ENCODE measurements around the gene APH1A.
"Not testable (repeated sequence)": the region's sequence is repeated elsewhere in the genome, so short reads cannot be mapped to it uniquely, and the experiment has no call there.

The APH1A gene

GRCh38 chr1:150257624-150258585 lies 10.9 kb downstream of the APH1A start, which contains the start of gene CA14:
Gene CA14, plus strand, starts transcription at chr1:150257774. Its CDS starts 355 bp downstream, at chr1:150258129.
- no peaks in the 10 kb centered on the region for H3K9me3 Mint-ChIP-seq
- no peaks in the 10 kb centered on the region for H3K36me3 Mint-ChIP-seq (ENCODE audit: low read depth)
- H3K27me3 Mint-ChIP-seq (ENCODE audit: low read depth), result peaks cover 62% of the 10 kb centered on the region
- peaks cover 18% of the 10 kb centered on the region for H3K4me1 Mint-ChIP-seq (ENCODE audit: low read depth)
- no peak within 1 kb of the TSS for H3K4me3 Mint-ChIP-seq
- no peak within 1 kb of the TSS for H3K27ac Mint-ChIP-seq

- no peak overlapping the region for H3K4me3 Mint-ChIP-seq
- H3K36me3 Mint-ChIP-seq (ENCODE audit: low read depth), result no peaks in the 10 kb centered on the region
- H3K4me1 Mint-ChIP-seq (ENCODE audit: low read depth), result peaks cover 18% of the 10 kb centered on the region
- H3K27ac Mint-ChIP-seq, result no peak overlapping the region
- H3K27me3 Mint-ChIP-seq (ENCODE audit: low read depth), result peaks cover 64% of the 10 kb centered on the region
- H3K9me3 Mint-ChIP-seq, result no peaks in the 10 kb centered on the region
These were observed 12.1 kb downstream of the APH1A start for GRCh38 chr1:150256554-150257341.

GRCh38 chr1:150256198-150256553 lies 12.6 kb downstream of the APH1A start:
- Mint-ChIP-seq H3K27me3 (ENCODE audit: low read depth) (peaks cover 66% of the 10 kb centered on the region), H3K9me3 (no peaks in the 10 kb centered on the region), H3K27ac (no peak overlapping the region), H3K4me1 (ENCODE audit: low read depth) (peaks cover 18% of the 10 kb centered on the region), H3K4me3 (peak overlapping the region; percentile 73), H3K36me3 (ENCODE audit: low read depth) (no peaks in the 10 kb centered on the region)

- H3K27me3 Mint-ChIP-seq (ENCODE audit: low read depth), result peaks cover 15% of the 10 kb centered on the region
- H3K27ac Mint-ChIP-seq, result no peak overlapping the region
- no peaks in the 10 kb centered on the region for H3K4me1 Mint-ChIP-seq (ENCODE audit: low read depth)
- H3K36me3 Mint-ChIP-seq (ENCODE audit: low read depth), result no peaks in the 10 kb centered on the region
- H3K9me3 Mint-ChIP-seq, result no peaks in the 10 kb centered on the region
- no peak overlapping the region for H3K4me3 Mint-ChIP-seq
These were observed 18.9 kb downstream of the APH1A start for GRCh38 chr1:150249936-150250335.

GRCh38 chr1:150243003-150243402 lies 25.8 kb downstream of the APH1A start:
- Mint-ChIP-seq H3K36me3 (ENCODE audit: low read depth) (no peaks in the 10 kb centered on the region), H3K4me1 (ENCODE audit: low read depth) (no peaks in the 10 kb centered on the region), H3K27me3 (ENCODE audit: low read depth) (peaks cover 4% of the 10 kb centered on the region), H3K4me3 (no peak overlapping the region), H3K9me3 (no peaks in the 10 kb centered on the region), H3K27ac (no peak overlapping the region)

- peaks cover 4% of the 10 kb centered on the region for H3K36me3 Mint-ChIP-seq (ENCODE audit: low read depth)
- H3K9me3 Mint-ChIP-seq, result no peaks in the 10 kb centered on the region
- peaks cover 15% of the 10 kb centered on the region for H3K4me1 Mint-ChIP-seq (ENCODE audit: low read depth)
- peak overlapping the region; percentile 10 for H3K4me3 Mint-ChIP-seq
- no peaks in the 10 kb centered on the region for H3K27me3 Mint-ChIP-seq (ENCODE audit: low read depth)
- H3K27ac Mint-ChIP-seq, result no peak overlapping the region
These were observed 31.1 kb downstream of the APH1A start for GRCh38 chr1:150237746-150238145.

- H3K4me3 Mint-ChIP-seq, H3K27ac Mint-ChIP-seq: not testable (repeated sequence)
These were observed 31.6 kb downstream of the APH1A start for GRCh38 chr1:150237176-150237575.

GRCh38 chr1:150236614-150237100 lies 32.2 kb downstream of the APH1A start:
- Mint-ChIP-seq H3K4me3 (no peak overlapping the region), H3K9me3 (no peaks in the 10 kb centered on the region), H3K4me1 (ENCODE audit: low read depth) (peaks cover 17% of the 10 kb centered on the region), H3K36me3 (ENCODE audit: low read depth) (peaks cover 4% of the 10 kb centered on the region), H3K27ac (no peak overlapping the region), H3K27me3 (ENCODE audit: low read depth) (no peaks in the 10 kb centered on the region)

More at GRCh38 chr1:150237176-150237575, 31.6 kb downstream of the APH1A start:
- peaks cover 17% of the 10 kb centered on the region for H3K4me1 Mint-ChIP-seq (ENCODE audit: low read depth)
- not testable (repeated sequence) for H3K9me3 Mint-ChIP-seq; H3K27me3 Mint-ChIP-seq (ENCODE audit: low read depth); H3K36me3 Mint-ChIP-seq (ENCODE audit: low read depth)

GRCh38 chr1:150235852-150236613 lies 32.8 kb downstream of the APH1A start, which contains the start of gene ANP32E:
Gene ANP32E, minus strand, starts transcription at chr1:150236112. Its CDS starts 326 bp downstream, at chr1:150235786.
- Mint-ChIP-seq H3K36me3 (ENCODE audit: low read depth) (peaks cover 4% of the 10 kb centered on the region), H3K4me3 (no peak within 1 kb of the TSS), H3K27me3 (ENCODE audit: low read depth) (no peaks in the 10 kb centered on the region), H3K27ac (peak within 1 kb of the TSS; percentile 95), H3K9me3 (no peaks in the 10 kb centered on the region), H3K4me1 (ENCODE audit: low read depth) (peaks cover 17% of the 10 kb centered on the region)

GRCh38 chr1:150235294-150235851 lies 33.4 kb downstream of the APH1A start:
- peaks cover 9% of the 10 kb centered on the region for H3K36me3 Mint-ChIP-seq (ENCODE audit: low read depth)
- no peaks in the 10 kb centered on the region for H3K9me3 Mint-ChIP-seq
- H3K27ac Mint-ChIP-seq, result no peak overlapping the region
- H3K4me1 Mint-ChIP-seq (ENCODE audit: low read depth), result peaks cover 17% of the 10 kb centered on the region
- H3K27me3 Mint-ChIP-seq (ENCODE audit: low read depth), result no peaks in the 10 kb centered on the region
- no peak overlapping the region for H3K4me3 Mint-ChIP-seq

- Mint-ChIP-seq H3K27ac (peak overlapping the region; percentile 95), H3K9me3 (no peaks in the 10 kb centered on the region), H3K4me1 (ENCODE audit: low read depth) (peaks cover 17% of the 10 kb centered on the region), H3K36me3 (ENCODE audit: low read depth) (peaks cover 12% of the 10 kb centered on the region), H3K27me3 (ENCODE audit: low read depth) (no peaks in the 10 kb centered on the region), H3K4me3 (no peak overlapping the region)
These were observed 34.1 kb downstream of the APH1A start for GRCh38 chr1:150234566-150235293.

- Mint-ChIP-seq H3K4me3 (no peak overlapping the region), H3K4me1 (ENCODE audit: low read depth) (peaks cover 17% of the 10 kb centered on the region), H3K27ac (peak overlapping the region; percentile 95), H3K9me3 (no peaks in the 10 kb centered on the region), H3K27me3 (ENCODE audit: low read depth) (no peaks in the 10 kb centered on the region), H3K36me3 (ENCODE audit: low read depth) (peaks cover 12% of the 10 kb centered on the region)
These were observed 34.6 kb downstream of the APH1A start for GRCh38 chr1:150234309-150234565.

Data from T-helper 1 cell treated with Interleukin-12 subunit alpha and Interleukin-12 subunit beta and Interleukin-4 antibody, amounts not matched to agents 30 μg/mL and 1 μg/mL, for 36 hours (primary cell).